ENCODE measurements around the gene IL23R.

- TF ChIP-seq CTCF (IDR thresholded peaks at IDR 0.05) (no peak), REST (IDR thresholded peaks at IDR 0.05; ENCODE audit: insufficient read depth in 1 of 2, low read depth in 2 of 2, low read length in 1 of 2) (no peak)
Observed at GRCh38 chr1:67124455-67124854, 41.8 kb upstream of the IL23R start.
